SK-N-SH treated with all-trans-retinoic acid at 6 μM for 48 hours (cell line): ENCODE results near the gene LRRC14B.

ENCODE experiments used
- ATAC-seq: fragments of 200-7000 bp; cut with Tn5 transposase; 3 replicates; pipeline ENCODE4 v1.9.1; 2020; ENCODE audit warnings: mild to moderate bottlenecking, moderate library complexity
- ARNTL ChIP-seq: fragments of 450-650 bp; formaldehyde crosslinking; IDR thresholded peaks from 2 replicates; pipeline ENCODE4 v1.5.0; 2020; ENCODE audit warnings: low read depth, mild to moderate bottlenecking, moderate library complexity, borderline replicate concordance
- CREB5 ChIP-seq: fragments of 250-450 bp; sonication (Bioruptor Pico); IDR thresholded peaks from 2 replicates; pipeline ENCODE4 v1.5.1; 2020; ENCODE audit warnings: low read depth, mild to moderate bottlenecking, moderate library complexity
- CSRNP3 ChIP-seq: fragments of 250-450 bp; sonication (Bioruptor Pico); IDR thresholded peaks from 2 replicates; pipeline ENCODE4 v1.5.1; 2021; ENCODE audit warnings: mild to moderate bottlenecking, moderate library complexity
- GLIS3 ChIP-seq: fragments of 250-450 bp; sonication (Bioruptor Pico); IDR thresholded peaks from 2 replicates; pipeline ENCODE4 v1.5.0; 2020; ENCODE audit warnings: mild to moderate bottlenecking, moderate library complexity
- ISL1 ChIP-seq: fragments of 250-450 bp; sonication (Bioruptor Pico); IDR thresholded peaks from 2 replicates; pipeline ENCODE4 v2.1.2; 2022; ENCODE audit warnings: mild to moderate bottlenecking, moderate library complexity
- PATZ1 ChIP-seq: fragments of 250-450 bp; sonication (Bioruptor Pico); IDR thresholded peaks from 2 replicates; pipeline ENCODE4 v1.8.0; 2020; ENCODE audit warnings: mild to moderate bottlenecking, moderate library complexity, borderline replicate concordance
- POU6F1 ChIP-seq: fragments of 250-450 bp; sonication (Bioruptor Pico); IDR thresholded peaks from 2 replicates; pipeline ENCODE4 v1.8.0; 2021; ENCODE audit warnings: low read depth, mild to moderate bottlenecking, moderate library complexity, borderline replicate concordance
- PPARA ChIP-seq: fragments of 250-450 bp; sonication (Bioruptor Pico); IDR thresholded peaks from 2 replicates; pipeline ENCODE4 v1.5.0; 2020; ENCODE audit warnings: mild to moderate bottlenecking, borderline replicate concordance
- RARB ChIP-seq: fragments of 250-450 bp; sonication (Bioruptor Pico); IDR thresholded peaks from 2 replicates; pipeline ENCODE4 v1.8.0; 2021; ENCODE audit warnings: mild to moderate bottlenecking, moderate library complexity
- SNAI2 ChIP-seq: fragments of 250-450 bp; sonication (Bioruptor Pico); IDR thresholded peaks from 2 replicates; pipeline ENCODE4 v1.5.0; 2020; ENCODE audit warnings: mild to moderate bottlenecking, moderate library complexity
- TOX ChIP-seq: fragments of 250-450 bp; sonication (Bioruptor Pico); IDR thresholded peaks from 2 replicates; pipeline ENCODE4 v1.8.0; 2021; ENCODE audit warnings: mild to moderate bottlenecking, moderate library complexity, borderline replicate concordance
- TSHZ2 ChIP-seq: fragments of 250-450 bp; sonication (Bioruptor Pico); IDR thresholded peaks from 2 replicates; pipeline ENCODE4 v1.5.0; 2020; ENCODE audit warnings: mild to moderate bottlenecking, moderate library complexity
- ZC3H10 ChIP-seq: fragments of 250-450 bp; sonication (Bioruptor Pico); IDR thresholded peaks from 2 replicates; pipeline ENCODE4 v1.5.1; 2021; ENCODE audit warnings: mild to moderate bottlenecking, moderate library complexity
- ZFP30 ChIP-seq: fragments of 450-650 bp; formaldehyde crosslinking; IDR thresholded peaks from 2 replicates; pipeline ENCODE4 v1.5.0; 2022; ENCODE audit warnings: mild to moderate bottlenecking, moderate library complexity
- ZNF565 ChIP-seq: fragments of 450-650 bp; formaldehyde crosslinking; conservative IDR thresholded peaks from 2 replicates; pipeline ENCODE4 v1.5.0; 2020; ENCODE audit warnings: low read depth, mild to moderate bottlenecking, moderate library complexity
- ZNF70 ChIP-seq: fragments of 450-650 bp; formaldehyde crosslinking; IDR thresholded peaks from 2 replicates; pipeline ENCODE4 v1.5.0; 2020; ENCODE audit warnings: mild to moderate bottlenecking, moderate library complexity
- ZNF8 ChIP-seq: fragments of 450-650 bp; formaldehyde crosslinking; IDR thresholded peaks from 2 replicates; pipeline ENCODE4 v1.5.0; 2020; ENCODE audit warnings: mild to moderate bottlenecking, moderate library complexity

LRRC14B gene

GRCh38 chr5:161803-162110, 29.5 kb upstream of the LRRC14B start (continued):
- TF ChIP-seq TSHZ2 (no peak), CREB5 (no peak), ARNTL (CRISPR knock-in tag) (no peak), ZNF8 (CRISPR knock-in tag) (no peak)

GRCh38 chr5:162190-162564, 29.1 kb upstream of the LRRC14B start:
- no peak for ATAC-seq
- no peak for TF ChIP-seq ISL1 (CRISPR knock-in tag)

GRCh38 chr5:162565-163337, 28.5 kb upstream of the LRRC14B start:
- no peak for TF ChIP-seq PPARA (CRISPR knock-in tag)
- TF ChIP-seq ZNF8 (CRISPR knock-in tag) = no peak
- no peak for TF ChIP-seq ZC3H10 (CRISPR knock-in tag)
- TF ChIP-seq TSHZ2 = no peak
- no peak for TF ChIP-seq ARNTL (CRISPR knock-in tag)
- TF ChIP-seq SNAI2 = no peak
- no peak for TF ChIP-seq PATZ1 (CRISPR knock-in tag)
- TF ChIP-seq RARB (CRISPR knock-in tag) = no peak
- TF ChIP-seq GLIS3 (CRISPR knock-in tag) = no peak
- no peak for TF ChIP-seq ZNF565
- no peak for TF ChIP-seq ZFP30 (CRISPR knock-in tag)
- ATAC-seq = no peak

GRCh38 chr5:163338-163620, 28.0 kb upstream of the LRRC14B start:
- TF ChIP-seq TSHZ2 (no peak), TOX (CRISPR knock-in tag) (no peak), PPARA (CRISPR knock-in tag) (no peak), CREB5 (no peak), CSRNP3 (CRISPR knock-in tag) (no peak), ZNF565 (no peak), RARB (CRISPR knock-in tag) (no peak), POU6F1 (CRISPR knock-in tag) (no peak), ZNF70 (no peak)
- ATAC-seq = no peak
